Psoas muscle (tissue), 8 donors: ENCODE measurements around the gene AFF3. TPM values are rescaled to one million over a fixed set of nuclear protein-coding genes. Genes with fewer than 3 reads are reported as not detected.

Experiments
- ATAC-seq, 4 donors: fragments of 200-7000 bp; cut with Tn5 transposase; one replicate each; pipeline ENCODE4 v1.9.1; 2020; ENCODE audit warnings: moderate library complexity in 3 of 4, mild to moderate bottlenecking in 2 of 4
- DNase-seq, 2 donors: peaks; one replicate each; pipeline ENCODE4 v3.0.0-alpha.2; 2020
- H3K27ac ChIP-seq: fragments of 200-600 bp; one replicate; pipeline ENCODE4 v1.8.0; 2022
- H3K27me3 ChIP-seq, 3 donors: fragments of 200-600 bp in 1 of 3; one replicate each; pipeline versions ENCODE4 v1.6.1 to v1.8.0; 2013 to 2022; ENCODE audit warnings: low read length in 2 of 3, mild to moderate bottlenecking in 2 of 3, moderate library complexity in 1 of 3; ENCODE audit not compliant: insufficient read depth in 3 of 3
- H3K36me3 ChIP-seq, 2 donors: fragments of 200-600 bp in 1 of 2; one replicate each; pipeline versions ENCODE4 v1.6.1 to v1.8.0; 2013 to 2022; ENCODE audit warnings: low read depth in 1 of 2, mild to moderate bottlenecking in 1 of 2, moderate library complexity in 1 of 2; ENCODE audit not compliant: insufficient read depth in 1 of 2
- H3K4me1 ChIP-seq: fragments of 200-600 bp; one replicate; pipeline ENCODE4 v1.8.0; 2022
- H3K4me3 ChIP-seq: fragments of 200-600 bp; one replicate; pipeline ENCODE4 v1.8.0; 2022; ENCODE audit warnings: mild to moderate bottlenecking
- H3K9me3 ChIP-seq: fragments of 200-600 bp; one replicate; pipeline ENCODE4 v1.8.0; 2022
- CTCF ChIP-seq: fragments of 200-600 bp; IDR thresholded peaks from one replicate; pipeline ENCODE4 v1.8.0; 2022; ENCODE audit warnings: antibody characterized with exemption
- WGBS, 3 donors: extraction: QIAGEN DNeasy Blood & Tissue Kit; methylation state at CpG; one replicate each; pipeline versions ENCODE4 v1.1.6 to v1.1.7; 2013; 5-methylcytosine and 5-hydroxymethylcytosine counted together
- intact Hi-C, 2 donors: fragments of 100-400 bp; cut with DNase I; formaldehyde crosslinking; loops; one replicate each; pipeline versions ENCODE4 v1.11.0 to v1.14.2; 2022
- polyA plus RNA-seq, 3 donors: library from polyadenylated mRNA; stranded (reverse); fragments of 200-250 nt; gene quantifications; one replicate each; pipeline ENCODE4 v1.2.3, GENCODE V29; 2013
- total RNA-seq, 4 donors: library from RNA; stranded (reverse); fragmentation: NEBNext Ultra II Directional in 2 of 4; extraction: Animal tissue kit (Norgen Biotek cat#: 25700) in 2 of 4; gene quantifications; one replicate each; pipeline versions ENCODE4 v1.2.1 to v1.2.4, GENCODE V29; 2021 to 2023
- donor health status: healthy with polysubstance abuse.
- donor health status: DM: no; HTN: no; CAD: no; lungs with moderate emphysema.
- donor health status: Bipolar disorder and iron deficiency.
- donor health status: healthy.
- donor health status: DM: yes; HTN: yes; CAD: no.
- donor health status: DM: no; HTN: no; CAD: no.
- donor health status: DM: no; HTN: no; CAD: no.
- donor health status: DM: yes; HTN: yes; CAD: no.

AFF3 gene
- total and polyA plus RNA-seq, 7 donors = 0.08 to 2.9 (median 0.44) TPM

- Histone ChIP-seq H3K27me3 (no peaks in the 10 kb centered on the region), H3K27ac (no peak overlapping the region), H3K4me1 (peaks cover 5% of the 10 kb centered on the region), H3K4me3 (no peak overlapping the region), H3K36me3 (no peaks in the 10 kb centered on the region), H3K9me3 (no peaks in the 10 kb centered on the region)
- no peak for DNase-seq
- TF ChIP-seq CTCF = no peak
- ATAC-seq = no peak
- 93 to 100% (median 98%) methylated on average over 1 of the region's 1 CpG for WGBS, 3 donors
- intact Hi-C loops = no loop called here
These were observed 523.2 kb downstream of the AFF3 start for GRCh38 chr2:99619151-99619550.

DNA sequence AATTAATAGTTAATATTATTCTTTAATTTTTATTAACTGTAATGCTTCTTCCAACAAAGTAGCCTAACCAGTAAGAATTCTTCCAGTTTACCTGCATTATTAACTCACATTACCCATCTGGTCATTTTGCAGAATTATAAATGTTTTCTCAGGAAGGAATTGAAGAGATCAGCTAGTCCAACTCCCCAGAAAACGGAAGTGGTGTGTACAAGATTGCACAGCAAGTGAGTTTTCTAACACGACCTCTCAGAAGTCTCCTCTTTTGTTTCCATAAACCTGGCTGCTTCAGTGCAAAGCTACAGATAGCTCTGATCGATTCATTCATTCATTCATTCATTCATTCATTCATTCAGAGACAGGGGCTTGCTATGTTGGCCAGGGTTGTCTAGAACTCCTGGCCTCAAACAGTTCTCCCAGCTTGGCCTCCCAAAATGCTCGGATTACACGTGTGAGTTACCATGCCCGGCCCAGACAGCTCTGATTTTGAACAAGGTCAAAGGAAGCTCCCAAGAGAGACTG is 523.8 kb downstream of the AFF3 start:
- Histone ChIP-seq H3K4me1 (peaks cover 5% of the 10 kb centered on the region), H3K4me3 (no peak overlapping the region), H3K36me3 (no peaks in the 10 kb centered on the region), H3K9me3 (no peaks in the 10 kb centered on the region), H3K27me3 (no peaks in the 10 kb centered on the region), H3K27ac (no peak overlapping the region)
- intact Hi-C loops = no loop called here
- no peak for ATAC-seq
- WGBS, 3 donors = 63 to 80% (median 71%) methylated on average over 6 of the region's 6 CpGs
- no peak for DNase-seq
- TF ChIP-seq CTCF = no peak

DNA sequence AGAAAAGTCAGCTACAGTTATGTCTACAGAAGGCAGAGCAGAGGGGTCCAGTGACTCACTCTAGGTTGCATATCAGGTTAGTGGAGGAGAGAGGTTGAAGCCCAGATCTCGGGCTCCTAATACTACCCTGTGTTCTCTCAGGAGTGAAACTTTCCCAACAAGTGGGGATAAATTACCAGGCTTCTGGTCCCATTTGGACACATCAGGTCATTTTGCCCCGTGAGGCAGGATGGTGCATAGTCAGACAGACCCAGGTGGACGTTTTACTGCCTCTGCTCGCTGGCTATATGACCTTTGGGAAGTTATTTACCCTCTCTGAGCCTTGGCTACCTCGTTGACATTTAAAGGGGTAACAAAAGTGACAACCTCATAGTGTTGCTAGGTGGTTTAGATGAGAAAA is 524.6 kb downstream of the AFF3 start:
- Histone ChIP-seq H3K27me3 (no peaks in the 10 kb centered on the region), H3K9me3 (no peaks in the 10 kb centered on the region), H3K36me3 (no peaks in the 10 kb centered on the region), H3K4me3 (no peak overlapping the region), H3K27ac (no peak overlapping the region), H3K4me1 (peaks cover 5% of the 10 kb centered on the region)
- intact Hi-C loops = no loop called here
- WGBS, 3 donors = 84 to 90% (median 87%) methylated on average over 5 of the region's 5 CpGs
- ATAC-seq = no peak
- TF ChIP-seq CTCF = no peak
- no peak for DNase-seq

DNA sequence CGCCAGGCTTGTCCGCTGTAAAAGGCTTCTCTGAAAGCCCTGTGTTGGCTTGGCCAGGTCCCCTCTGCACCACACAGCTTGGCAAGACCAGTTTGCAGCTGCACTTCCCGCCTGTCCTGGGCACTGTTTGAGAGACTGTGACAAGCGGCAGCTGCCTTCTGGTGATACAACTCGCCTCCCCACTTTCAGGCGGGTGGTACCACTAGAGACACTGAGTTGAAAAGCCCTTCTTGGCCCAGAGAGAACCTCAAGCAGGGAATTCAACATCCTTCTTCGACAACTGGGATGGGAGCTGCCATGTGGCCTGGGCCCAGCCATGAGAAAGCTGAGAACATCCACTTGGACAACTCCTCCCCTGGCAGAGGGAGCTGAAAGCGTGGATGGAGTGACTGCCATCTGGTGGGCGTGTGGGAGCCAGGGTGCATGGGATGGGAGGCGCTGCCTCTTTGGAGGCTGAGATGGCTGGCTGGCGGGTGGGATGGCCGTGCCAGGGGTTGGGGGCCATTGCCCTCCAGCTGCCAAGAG is 527.1 kb downstream of the AFF3 start:
- DNase-seq (peak; percentile 24 to 61), ATAC-seq (peak; percentile 86 to 92 (median 87))
- Histone ChIP-seq H3K9me3 (no peaks in the 10 kb centered on the region), H3K4me1 (peaks cover 5% of the 10 kb centered on the region), H3K4me3 (no peak overlapping the region), H3K27ac (no peak overlapping the region), H3K27me3 (no peaks in the 10 kb centered on the region), H3K36me3 (no peaks in the 10 kb centered on the region)
- peak; percentile 47 for TF ChIP-seq CTCF
- 32 to 33% (median 33%) methylated on average over 12 of the region's 12 CpGs for WGBS, 3 donors
- intact Hi-C loops = no loop called here

- TF ChIP-seq CTCF = no peak
- intact Hi-C loops = no loop called here
- Histone ChIP-seq H3K27ac (no peak overlapping the region), H3K36me3 (no peaks in the 10 kb centered on the region), H3K4me1 (peaks cover 5% of the 10 kb centered on the region), H3K27me3 (no peaks in the 10 kb centered on the region), H3K4me3 (no peak overlapping the region), H3K9me3 (no peaks in the 10 kb centered on the region)
- ATAC-seq (no peak), DNase-seq (no peak)
- WGBS, 3 donors = 59 to 67% (median 61%) methylated on average over 3 of the region's 3 CpGs
These were observed 528.4 kb downstream of the AFF3 start for GRCh38 chr2:99613980-99614379.
